Body of pancreas (tissue), 4 donors: Measurements from ENCODE around the gene ATG4B.

Experiments used
- POLR2A ChIP-seq, 3 donors: fragments of 450-650 bp; IDR thresholded peaks; one replicate each; pipeline ENCODE4 v1.6.1; 2016; ENCODE audit warnings: antibody characterized with exemption in 3 of 3, mild to moderate bottlenecking in 2 of 3
- TF ChIP-seq, protein P1 (sequence below), 7 experiments: fragments of 450-650 bp in 4 of 7; fragments of 200-600 bp in 3 of 7; sonication (generic) in 3 of 7; IDR thresholded peaks; one replicate each; pipeline ENCODE4 v1.5.1; 2016 to 2019; ENCODE audit warnings: antibody characterized with exemption in 7 of 7

DNA sequence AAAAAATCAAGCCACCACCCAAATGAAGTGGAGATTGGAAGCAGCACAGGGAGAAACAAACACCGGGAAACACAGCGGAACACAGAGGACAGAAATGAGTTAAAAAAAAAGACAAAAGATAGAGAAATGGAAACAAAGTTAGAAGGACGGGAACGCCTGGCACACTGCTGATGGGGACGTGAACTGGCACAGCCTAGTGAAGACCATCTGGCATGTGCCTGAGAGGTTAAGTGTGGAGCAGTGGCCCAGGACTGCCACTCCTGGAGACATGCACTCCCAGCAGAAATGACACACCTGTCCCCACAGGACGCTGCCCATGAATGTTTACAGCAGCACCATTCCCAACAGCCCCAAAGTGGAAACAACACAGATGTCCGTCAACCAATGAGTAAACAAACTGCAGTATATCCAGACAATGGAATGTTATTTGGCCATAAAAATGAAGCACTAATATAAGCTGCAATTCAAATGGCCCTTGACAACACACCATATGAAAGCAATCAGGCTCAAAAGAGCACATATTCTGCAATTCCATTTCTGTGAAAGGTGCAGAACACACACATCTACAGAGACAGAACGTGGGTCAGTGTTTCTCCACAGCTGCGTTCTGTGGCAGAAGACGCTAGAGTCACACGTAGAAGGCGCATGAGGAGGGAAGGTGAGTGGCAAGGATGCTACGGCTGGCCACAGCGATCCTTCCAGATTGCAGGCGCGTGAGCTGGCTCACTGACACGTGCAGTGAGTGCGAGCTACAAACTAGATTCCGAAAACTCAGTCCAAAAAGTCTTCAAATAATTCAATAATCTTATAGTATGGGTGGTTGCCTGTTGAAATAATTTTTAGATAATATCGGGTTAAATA is 25.1 kb upstream of the ATG4B start:
- TF ChIP-seq, protein P1, sequence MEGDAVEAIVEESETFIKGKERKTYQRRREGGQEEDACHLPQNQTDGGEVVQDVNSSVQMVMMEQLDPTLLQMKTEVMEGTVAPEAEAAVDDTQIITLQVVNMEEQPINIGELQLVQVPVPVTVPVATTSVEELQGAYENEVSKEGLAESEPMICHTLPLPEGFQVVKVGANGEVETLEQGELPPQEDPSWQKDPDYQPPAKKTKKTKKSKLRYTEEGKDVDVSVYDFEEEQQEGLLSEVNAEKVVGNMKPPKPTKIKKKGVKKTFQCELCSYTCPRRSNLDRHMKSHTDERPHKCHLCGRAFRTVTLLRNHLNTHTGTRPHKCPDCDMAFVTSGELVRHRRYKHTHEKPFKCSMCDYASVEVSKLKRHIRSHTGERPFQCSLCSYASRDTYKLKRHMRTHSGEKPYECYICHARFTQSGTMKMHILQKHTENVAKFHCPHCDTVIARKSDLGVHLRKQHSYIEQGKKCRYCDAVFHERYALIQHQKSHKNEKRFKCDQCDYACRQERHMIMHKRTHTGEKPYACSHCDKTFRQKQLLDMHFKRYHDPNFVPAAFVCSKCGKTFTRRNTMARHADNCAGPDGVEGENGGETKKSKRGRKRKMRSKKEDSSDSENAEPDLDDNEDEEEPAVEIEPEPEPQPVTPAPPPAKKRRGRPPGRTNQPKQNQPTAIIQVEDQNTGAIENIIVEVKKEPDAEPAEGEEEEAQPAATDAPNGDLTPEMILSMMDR (IDR thresholded peaks at IDR 0.05), result no peak
- TF ChIP-seq POLR2A (IDR thresholded peaks at IDR 0.05), result no peak
